SK-N-SH treated with all-trans-retinoic acid at 6 μM for 48 hours (cell line): ENCODE data around the gene RAB4B.
A peak's percentile ranks its signal among the peaks of the same experiment; 100 is the strongest.

ENCODE experiments used
- ATAC-seq: fragments of 200-7000 bp; cut with Tn5 transposase; 3 replicates; pipeline ENCODE4 v1.9.1; 2020; ENCODE audit warnings: mild to moderate bottlenecking, moderate library complexity
- ARNTL ChIP-seq: fragments of 450-650 bp; formaldehyde crosslinking; IDR thresholded peaks from 2 replicates; pipeline ENCODE4 v1.5.0; 2020; ENCODE audit warnings: low read depth, mild to moderate bottlenecking, moderate library complexity, borderline replicate concordance
- BACH2 ChIP-seq: fragments of 250-450 bp; sonication (Bioruptor Pico); IDR thresholded peaks from 2 replicates; pipeline ENCODE4 v1.9.0; 2021; ENCODE audit warnings: mild to moderate bottlenecking, borderline replicate concordance
- CREB5 ChIP-seq: fragments of 250-450 bp; sonication (Bioruptor Pico); IDR thresholded peaks from 2 replicates; pipeline ENCODE4 v1.5.1; 2020; ENCODE audit warnings: low read depth, mild to moderate bottlenecking, moderate library complexity
- CSDC2 ChIP-seq: fragments of 250-450 bp; sonication (Bioruptor Pico); IDR thresholded peaks from 2 replicates; pipeline ENCODE4 v1.5.0; 2020; ENCODE audit warnings: mild to moderate bottlenecking, moderate library complexity
- CSRNP3 ChIP-seq: fragments of 250-450 bp; sonication (Bioruptor Pico); IDR thresholded peaks from 2 replicates; pipeline ENCODE4 v1.5.1; 2021; ENCODE audit warnings: mild to moderate bottlenecking, moderate library complexity
- ESRRG ChIP-seq: fragments of 250-450 bp; sonication (Bioruptor Pico); IDR thresholded peaks from 2 replicates; pipeline ENCODE4 v1.6.1; 2021; ENCODE audit warnings: mild to moderate bottlenecking
- GLIS3 ChIP-seq: fragments of 250-450 bp; sonication (Bioruptor Pico); IDR thresholded peaks from 2 replicates; pipeline ENCODE4 v1.5.0; 2020; ENCODE audit warnings: mild to moderate bottlenecking, moderate library complexity
- ISL1 ChIP-seq: fragments of 250-450 bp; sonication (Bioruptor Pico); IDR thresholded peaks from 2 replicates; pipeline ENCODE4 v2.1.2; 2022; ENCODE audit warnings: mild to moderate bottlenecking, moderate library complexity
- OSR1 ChIP-seq: fragments of 250-450 bp; sonication (Bioruptor Pico); IDR thresholded peaks from 2 replicates; pipeline ENCODE4 v1.8.0; 2022; ENCODE audit warnings: moderate library complexity, mild to moderate bottlenecking, inconsistent platforms
- PATZ1 ChIP-seq: fragments of 250-450 bp; sonication (Bioruptor Pico); IDR thresholded peaks from 2 replicates; pipeline ENCODE4 v1.8.0; 2020; ENCODE audit warnings: mild to moderate bottlenecking, moderate library complexity, borderline replicate concordance
- POU6F1 ChIP-seq: fragments of 250-450 bp; sonication (Bioruptor Pico); IDR thresholded peaks from 2 replicates; pipeline ENCODE4 v1.8.0; 2021; ENCODE audit warnings: low read depth, mild to moderate bottlenecking, moderate library complexity, borderline replicate concordance
- PPARA ChIP-seq: fragments of 250-450 bp; sonication (Bioruptor Pico); IDR thresholded peaks from 2 replicates; pipeline ENCODE4 v1.5.0; 2020; ENCODE audit warnings: mild to moderate bottlenecking, borderline replicate concordance
- RARB ChIP-seq: fragments of 250-450 bp; sonication (Bioruptor Pico); IDR thresholded peaks from 2 replicates; pipeline ENCODE4 v1.8.0; 2021; ENCODE audit warnings: mild to moderate bottlenecking, moderate library complexity
- SNAI2 ChIP-seq: fragments of 250-450 bp; sonication (Bioruptor Pico); IDR thresholded peaks from 2 replicates; pipeline ENCODE4 v1.5.0; 2020; ENCODE audit warnings: mild to moderate bottlenecking, moderate library complexity
- TCF4 ChIP-seq: fragments of 250-450 bp; sonication (Bioruptor Pico); IDR thresholded peaks from 2 replicates; pipeline ENCODE4 v1.8.0; 2021; ENCODE audit warnings: mild to moderate bottlenecking, moderate library complexity, borderline replicate concordance
- TSHZ2 ChIP-seq: fragments of 250-450 bp; sonication (Bioruptor Pico); IDR thresholded peaks from 2 replicates; pipeline ENCODE4 v1.5.0; 2020; ENCODE audit warnings: mild to moderate bottlenecking, moderate library complexity
- ZFP3 ChIP-seq: fragments of 250-450 bp; sonication (Bioruptor Pico); IDR thresholded peaks from 2 replicates; pipeline ENCODE4 v1.5.0; 2020; ENCODE audit warnings: mild to moderate bottlenecking, moderate library complexity
- ZNF565 ChIP-seq: fragments of 450-650 bp; formaldehyde crosslinking; conservative IDR thresholded peaks from 2 replicates; pipeline ENCODE4 v1.5.0; 2020; ENCODE audit warnings: low read depth, mild to moderate bottlenecking, moderate library complexity
- ZNF70 ChIP-seq: fragments of 450-650 bp; formaldehyde crosslinking; IDR thresholded peaks from 2 replicates; pipeline ENCODE4 v1.5.0; 2020; ENCODE audit warnings: mild to moderate bottlenecking, moderate library complexity
- ZNF8 ChIP-seq: fragments of 450-650 bp; formaldehyde crosslinking; IDR thresholded peaks from 2 replicates; pipeline ENCODE4 v1.5.0; 2020; ENCODE audit warnings: mild to moderate bottlenecking, moderate library complexity

The RAB4B gene

GRCh38 chr19:40776932-40777644 lies 959 bp upstream of the RAB4B start:
- ATAC-seq, result peak; percentile 85
- TF ChIP-seq ZNF565 (no peak), ZNF70 (CRISPR knock-in tag) (peak; percentile 74)

GRCh38 chr19:40777645-40777936 lies 456 bp upstream of the RAB4B start:
- TF ChIP-seq ARNTL (CRISPR knock-in tag) (no peak), TSHZ2 (CRISPR knock-in tag) (no peak), SNAI2 (CRISPR knock-in tag) (no peak), ZNF70 (CRISPR knock-in tag) (no peak), TCF4 (no peak), CSRNP3 (CRISPR knock-in tag) (no peak), PATZ1 (CRISPR knock-in tag) (no peak), GLIS3 (CRISPR knock-in tag) (no peak)
- no peak for ATAC-seq

GRCh38 chr19:40778706-40779284 lies 748 bp downstream of the RAB4B start:
- peak; percentile 78; the same call in 1 of the 3 replicates for ATAC-seq
- TF ChIP-seq ZNF70 (CRISPR knock-in tag) (peak; percentile 81), POU6F1 (CRISPR knock-in tag) (no peak)

GRCh38 chr19:40780582-40780981 lies 2.5 kb downstream of the RAB4B start:
- no peak for ATAC-seq
- TF ChIP-seq CSDC2 (CRISPR knock-in tag) (no peak), GLIS3 (CRISPR knock-in tag) (no peak), SNAI2 (CRISPR knock-in tag) (no peak), ZNF8 (no peak), ISL1 (CRISPR knock-in tag) (no peak), ESRRG (CRISPR knock-in tag) (no peak), BACH2 (CRISPR knock-in tag) (no peak)

GRCh38 chr19:40781140-40781539 lies 3.1 kb downstream of the RAB4B start:
- ATAC-seq, result no peak
- TF ChIP-seq ESRRG (CRISPR knock-in tag) (no peak), ARNTL (CRISPR knock-in tag) (no peak), ISL1 (CRISPR knock-in tag) (no peak), RARB (CRISPR knock-in tag) (no peak), CREB5 (CRISPR knock-in tag) (no peak), PPARA (no peak), PATZ1 (CRISPR knock-in tag) (no peak), ZFP3 (no peak), OSR1 (no peak), TSHZ2 (CRISPR knock-in tag) (no peak)
